Stimulated activated CD8-positive, alpha-beta memory T cell treated with anti-CD3 and anti-CD28 coated beads, Interleukin-15, amount 100 ng/mL, for 4 hours (primary cell): Measurements from ENCODE around the gene CLASP1.
A peak's percentile ranks its signal among the peaks of the same experiment; 100 is the strongest.
"Not testable (repeated sequence)": the region's sequence is repeated elsewhere in the genome, so short reads cannot be mapped to it uniquely, and the experiment has no call there.

ENCODE experiments used
- DNase-seq, 2 donors: peaks; one replicate each; pipeline ENCODE4 v3.0.0-alpha.2; 2020; ENCODE audit warnings: low read depth in 2 of 2

CLASP1 gene

GRCh38 chr2:121662656-121663055 lies 13.4 kb upstream of the CLASP1 start:
- no peak for DNase-seq

- DNase-seq = no peak
These were observed 10.7 kb upstream of the CLASP1 start for GRCh38 chr2:121659933-121660332.

- not testable (repeated sequence) for DNase-seq
These were observed 9.1 kb upstream of the CLASP1 start for GRCh38 chr2:121658393-121658792.

- DNase-seq = no peak
These were observed 3.8 kb upstream of the CLASP1 start for GRCh38 chr2:121653035-121653434.

- DNase-seq = no peak
These were observed 1.2 kb upstream of the CLASP1 start for GRCh38 chr2:121650315-121650930.

- DNase-seq = peak; percentile 90 to 93
These were observed 493 bp upstream of the CLASP1 start for GRCh38 chr2:121649596-121650314.

GRCh38 chr2:121648206-121649148 lies 785 bp downstream of the CLASP1 start:
- peak; percentile 3 to 8 for DNase-seq

GRCh38 chr2:121647396-121647795 lies 1.9 kb downstream of the CLASP1 start:
- DNase-seq = no peak

- no peak for DNase-seq
These were observed 4.5 kb downstream of the CLASP1 start for GRCh38 chr2:121644715-121645114.

GRCh38 chr2:121643877-121644276 lies 5.4 kb downstream of the CLASP1 start:
- DNase-seq = no peak

GRCh38 chr2:121640380-121641316 lies 8.6 kb downstream of the CLASP1 start:
- DNase-seq = no peak

GRCh38 chr2:121639846-121640245 lies 9.4 kb downstream of the CLASP1 start:
- not testable (repeated sequence) for DNase-seq

GRCh38 chr2:121638333-121638732 lies 10.9 kb downstream of the CLASP1 start:
- no peak for DNase-seq

GRCh38 chr2:121635371-121635770 lies 13.9 kb downstream of the CLASP1 start:
- DNase-seq = no peak

- no peak for DNase-seq
These were observed 14.6 kb downstream of the CLASP1 start for GRCh38 chr2:121634354-121635307.

GRCh38 chr2:121633463-121633862 lies 15.8 kb downstream of the CLASP1 start:
- DNase-seq = no peak

- DNase-seq = no peak
These were observed 21.7 kb downstream of the CLASP1 start for GRCh38 chr2:121627525-121628050.

- no peak for DNase-seq
These were observed 22.3 kb downstream of the CLASP1 start for GRCh38 chr2:121626777-121627524.

- DNase-seq = no peak
These were observed 23.3 kb downstream of the CLASP1 start for GRCh38 chr2:121625953-121626352.
